ENCODE measurements around the gene TSTD2.

GRCh38 chr9:97660340-97660739 lies 27.2 kb upstream of the TSTD2 start:
- TF ChIP-seq CTCF (IDR thresholded peaks at IDR 0.05; ENCODE audit: low read length) (no peak), EZH2phosphoT487 (IDR thresholded peaks at IDR 0.05; ENCODE audit: low read length) (no peak)

All from MM.1S (cell line).